ENCODE measurements around the gene C1QA. TPM values are rescaled to one million over a fixed set of nuclear protein-coding genes. Genes with fewer than 3 reads are reported as not detected.

C1QA gene
- polyA plus RNA-seq, 1 experiment = not detected

GRCh38 chr1:22598736-22599135, 37.7 kb upstream of the C1QA start:
- no peak for DNase-seq (ENCODE audit: low read depth, low spot score)
- Histone ChIP-seq H3K9me3 (ENCODE audit: control insufficient read depth, insufficient read depth, low read length) (no peaks in the 10 kb centered on the region), H3K27me3 (ENCODE audit: control insufficient read depth, insufficient read depth, low read length) (peaks cover 23% of the 10 kb centered on the region), H3K27ac (ENCODE audit: low read depth, low read length) (no peak overlapping the region), H3K4me3 (ENCODE audit: low read depth, low read length) (no peak overlapping the region)
- POLR2A ChIA-PET = no interaction called here
- CTCF ChIA-PET = no interaction called here
- TF ChIP-seq, protein P1, sequence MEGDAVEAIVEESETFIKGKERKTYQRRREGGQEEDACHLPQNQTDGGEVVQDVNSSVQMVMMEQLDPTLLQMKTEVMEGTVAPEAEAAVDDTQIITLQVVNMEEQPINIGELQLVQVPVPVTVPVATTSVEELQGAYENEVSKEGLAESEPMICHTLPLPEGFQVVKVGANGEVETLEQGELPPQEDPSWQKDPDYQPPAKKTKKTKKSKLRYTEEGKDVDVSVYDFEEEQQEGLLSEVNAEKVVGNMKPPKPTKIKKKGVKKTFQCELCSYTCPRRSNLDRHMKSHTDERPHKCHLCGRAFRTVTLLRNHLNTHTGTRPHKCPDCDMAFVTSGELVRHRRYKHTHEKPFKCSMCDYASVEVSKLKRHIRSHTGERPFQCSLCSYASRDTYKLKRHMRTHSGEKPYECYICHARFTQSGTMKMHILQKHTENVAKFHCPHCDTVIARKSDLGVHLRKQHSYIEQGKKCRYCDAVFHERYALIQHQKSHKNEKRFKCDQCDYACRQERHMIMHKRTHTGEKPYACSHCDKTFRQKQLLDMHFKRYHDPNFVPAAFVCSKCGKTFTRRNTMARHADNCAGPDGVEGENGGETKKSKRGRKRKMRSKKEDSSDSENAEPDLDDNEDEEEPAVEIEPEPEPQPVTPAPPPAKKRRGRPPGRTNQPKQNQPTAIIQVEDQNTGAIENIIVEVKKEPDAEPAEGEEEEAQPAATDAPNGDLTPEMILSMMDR (IDR thresholded peaks at IDR 0.05; ENCODE audit: low read depth, low read length) = no peak

- POLR2A ChIA-PET = no interaction called here
- H3K27ac ChIP-seq (ENCODE audit: low read depth, low read length) = no peak overlapping the region
- DNase-seq (ENCODE audit: low read depth, low spot score) = no peak
- CTCF ChIA-PET = no interaction called here
- H3K4me3 ChIP-seq (ENCODE audit: low read depth, low read length) = no peak overlapping the region
- no peaks in the 10 kb centered on the region for H3K9me3 ChIP-seq (ENCODE audit: control insufficient read depth, insufficient read depth, low read length)
- TF ChIP-seq, protein P1 (IDR thresholded peaks at IDR 0.05; ENCODE audit: low read depth, low read length) = no peak
- peaks cover 35% of the 10 kb centered on the region for H3K27me3 ChIP-seq (ENCODE audit: control insufficient read depth, insufficient read depth, low read length)
These were observed 36.2 kb upstream of the C1QA start for GRCh38 chr1:22600071-22600816.

DNA sequence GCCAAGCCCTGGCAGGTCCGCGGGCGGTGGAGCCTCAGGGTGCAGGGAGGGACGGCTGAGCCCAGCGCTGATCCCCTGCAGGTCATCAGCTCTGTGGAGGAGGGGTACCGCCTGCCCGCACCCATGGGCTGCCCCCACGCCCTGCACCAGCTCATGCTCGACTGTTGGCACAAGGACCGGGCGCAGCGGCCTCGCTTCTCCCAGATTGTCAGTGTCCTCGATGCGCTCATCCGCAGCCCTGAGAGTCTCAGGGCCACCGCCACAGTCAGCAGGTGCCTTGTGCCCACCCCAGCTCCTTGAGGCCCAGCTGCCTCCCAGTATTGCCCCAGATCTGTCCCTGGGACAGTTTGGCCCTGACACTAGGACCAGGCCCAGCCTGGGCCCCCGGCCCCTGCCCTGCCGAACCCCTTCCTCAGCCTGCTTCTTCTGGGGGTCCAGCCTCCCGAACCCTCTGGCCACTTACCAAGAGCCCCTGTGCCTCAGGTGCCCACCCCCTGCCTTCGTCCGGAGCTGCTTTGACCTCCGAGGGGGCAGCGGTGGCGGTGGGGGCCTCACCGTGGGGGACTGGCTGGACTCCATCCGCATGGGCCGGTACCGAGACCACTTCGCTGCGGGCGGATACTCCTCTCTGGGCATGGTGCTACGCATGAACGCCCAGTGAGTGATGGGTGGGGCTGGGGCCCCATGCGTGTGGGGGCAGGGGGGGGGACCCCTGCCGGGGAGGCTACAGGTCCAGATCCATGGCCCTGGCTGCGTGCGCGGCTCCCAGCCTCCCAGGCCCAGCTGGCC, 35.4 kb upstream of the C1QA start:
- TF ChIP-seq, protein P1 (IDR thresholded peaks at IDR 0.05; ENCODE audit: low read depth, low read length) = no peak
- peaks cover 31% of the 10 kb centered on the region for H3K27me3 ChIP-seq (ENCODE audit: control insufficient read depth, insufficient read depth, low read length)
- CTCF ChIA-PET = no interaction called here
- no peak overlapping the region for H3K4me3 ChIP-seq (ENCODE audit: low read depth, low read length)
- no peak overlapping the region for H3K27ac ChIP-seq (ENCODE audit: low read depth, low read length)
- POLR2A ChIA-PET = no interaction called here
- no peak for DNase-seq (ENCODE audit: low read depth, low spot score)
- H3K9me3 ChIP-seq (ENCODE audit: control insufficient read depth, insufficient read depth, low read length) = no peaks in the 10 kb centered on the region

DNA sequence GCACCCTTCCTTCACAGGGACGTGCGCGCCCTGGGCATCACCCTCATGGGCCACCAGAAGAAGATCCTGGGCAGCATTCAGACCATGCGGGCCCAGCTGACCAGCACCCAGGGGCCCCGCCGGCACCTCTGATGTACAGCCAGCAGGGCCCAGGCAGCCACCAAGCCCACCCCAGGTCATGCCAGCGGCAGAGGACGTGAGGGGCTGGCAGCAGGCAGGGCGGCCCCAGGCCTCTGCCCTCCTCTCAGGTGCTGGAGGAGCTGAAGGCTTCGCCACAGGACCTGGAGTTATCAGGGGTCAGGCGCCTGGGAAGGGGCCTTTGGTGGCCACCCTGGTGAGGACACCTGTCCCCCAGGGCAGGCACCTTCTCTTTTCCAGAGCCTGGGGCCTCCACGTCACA, 34.8 kb upstream of the C1QA start:
- DNase-seq (ENCODE audit: low read depth, low spot score) = no peak
- ChIA-PET CTCF (no interaction called here), POLR2A (no interaction called here)
- TF ChIP-seq, protein P1 (IDR thresholded peaks at IDR 0.05; ENCODE audit: low read depth, low read length) = no peak
- no peaks in the 10 kb centered on the region for H3K9me3 ChIP-seq (ENCODE audit: control insufficient read depth, insufficient read depth, low read length)
- H3K27me3 ChIP-seq (ENCODE audit: control insufficient read depth, insufficient read depth, low read length) = peaks cover 34% of the 10 kb centered on the region
- H3K27ac ChIP-seq (ENCODE audit: low read depth, low read length) = no peak overlapping the region
- no peak overlapping the region for H3K4me3 ChIP-seq (ENCODE audit: low read depth, low read length)

DNA sequence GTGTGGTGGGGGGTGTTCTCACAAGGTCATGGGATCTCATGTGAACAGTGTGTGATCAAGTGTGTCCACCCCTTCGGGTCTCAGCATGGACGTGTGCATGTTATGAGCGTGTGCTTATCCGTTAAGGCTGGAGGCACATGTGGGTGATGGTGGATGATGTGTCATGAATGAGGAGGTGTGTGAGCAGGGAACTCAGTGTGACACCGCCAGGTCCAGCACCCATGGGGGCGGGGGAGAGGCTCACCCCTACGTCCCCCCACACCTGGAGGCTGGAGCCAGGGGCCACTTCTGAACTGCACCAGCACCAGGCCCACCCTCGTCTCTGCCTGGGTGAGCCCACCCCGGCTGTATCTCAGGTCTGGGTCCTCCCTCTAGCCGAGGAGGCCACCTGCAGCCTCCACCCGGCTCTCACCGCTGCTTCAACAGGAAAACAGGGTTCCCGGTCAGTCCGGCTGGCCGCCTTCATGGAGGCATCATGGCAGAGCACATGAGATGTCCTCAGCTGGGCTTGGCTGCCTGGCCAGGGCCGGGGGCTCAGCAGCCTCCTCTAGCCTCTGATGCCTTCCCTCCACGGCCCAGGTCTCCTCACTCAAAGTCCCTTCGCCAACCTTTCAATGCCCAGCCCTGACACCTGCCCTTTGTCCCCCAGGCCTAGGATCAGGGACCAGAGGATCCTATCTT, 34.2 kb upstream of the C1QA start:
- ChIA-PET POLR2A (no interaction called here), CTCF (no interaction called here)
- no peak for DNase-seq (ENCODE audit: low read depth, low spot score)
- Histone ChIP-seq H3K4me3 (ENCODE audit: low read depth, low read length) (no peak overlapping the region), H3K9me3 (ENCODE audit: control insufficient read depth, insufficient read depth, low read length) (no peaks in the 10 kb centered on the region), H3K27me3 (ENCODE audit: control insufficient read depth, insufficient read depth, low read length) (peaks cover 34% of the 10 kb centered on the region), H3K27ac (ENCODE audit: low read depth, low read length) (no peak overlapping the region)
- TF ChIP-seq, protein P1 (IDR thresholded peaks at IDR 0.05; ENCODE audit: low read depth, low read length) = no peak
